Activated CD4-positive, alpha-beta T cell treated with anti-CD3 and anti-CD28 coated beads, Interleukin-2, amount 10 ng/mL, durations not matched to agents 24 days and 14 days (primary cell): ENCODE measurements around the gene ZNF610. TPM values are rescaled to one million over a fixed set of nuclear protein-coding genes. Genes with fewer than 3 reads are reported as not detected.

ENCODE experiments used
- total RNA-seq: library from RNA; stranded (reverse); gene quantifications from 2 replicates; pipeline ENCODE4 v1.2.3, GENCODE V29; 2022

Gene ZNF610
- total RNA-seq, 1 donor from 2014 or later = 0.12 TPM

Other genes with a start within 250 kb of the ZNF610 start
- 12.5 and 12.9 TPM in 2 replicates for gene ZNF841, start 240.5 kb upstream of the ZNF610 start, total RNA-seq
- gene ZNF616, start 196.3 kb upstream of the ZNF610 start, total RNA-seq = 6.1 and 7.1 TPM in 2 replicates
- 6.3 and 6.7 TPM in 2 replicates for gene ZNF836, start 164.6 kb upstream of the ZNF610 start, total RNA-seq
- gene PPP2R1A, start 146.2 kb upstream of the ZNF610 start, total RNA-seq = 226 and 237 TPM in 2 replicates
- gene ZNF766, start 66.7 kb upstream of the ZNF610 start, total RNA-seq = 18.2 and 19.9 TPM in 2 replicates
- gene ZNF480, start 39.1 kb upstream of the ZNF610 start, total RNA-seq = 4.2 and 5.0 TPM in 2 replicates
- 6.3 and 9.0 TPM in 2 replicates for gene ZNF880, start 33.7 kb downstream of the ZNF610 start, total RNA-seq
- 5.7 and 7.9 TPM in 2 replicates for gene ZNF528, start 61.6 kb downstream of the ZNF610 start, total RNA-seq
- not detected in 2 replicates for gene ZNF534, start 92.9 kb downstream of the ZNF610 start, total RNA-seq
- gene ZNF578, start 117.3 kb downstream of the ZNF610 start, total RNA-seq = 0.12 TPM in 1 of 2 replicates, not detected in the other
- 21.2 and 21.6 TPM in 2 replicates for gene ZNF808, start 191.4 kb downstream of the ZNF610 start, total RNA-seq
- gene ZNF701, start 234.0 kb downstream of the ZNF610 start, total RNA-seq = 19.3 and 21.0 TPM in 2 replicates